Heart right ventricle (tissue), 16 donors: ENCODE measurements around the gene SEZ6. TPM values are rescaled to one million over a fixed set of nuclear protein-coding genes. Genes with fewer than 3 reads are reported as not detected.

ENCODE experiments used
- ATAC-seq, 8 donors: fragments of 200-7000 bp; cut with Tn5 transposase; one replicate each; pipeline ENCODE4 v1.9.1; 2020; ENCODE audit warnings: mild to moderate bottlenecking in 8 of 8, moderate library complexity in 8 of 8, moderate number of reproducible peaks in 1 of 8
- DNase-seq, 2 donors: peaks; one replicate each; pipeline ENCODE4 v3.0.0-alpha.2; 2020
- H3K27ac ChIP-seq, 10 donors: fragments of 200-600 bp; sonication (generic) in 2 of 10; one replicate each; pipeline versions ENCODE4 v1.5.0 to v1.8.0; 2020 to 2022; ENCODE audit warnings: mild to moderate bottlenecking in 3 of 10
- H3K27me3 ChIP-seq, 7 donors: fragments of 200-600 bp; one replicate each; pipeline ENCODE4 v1.8.0; 2021 to 2022; ENCODE audit warnings: mild to moderate bottlenecking in 2 of 7
- H3K36me3 ChIP-seq, 9 donors: fragments of 200-600 bp; sonication (generic) in 1 of 9; one replicate each; pipeline versions ENCODE4 v1.5.0 to v1.8.0; 2020 to 2022; ENCODE audit warnings: mild to moderate bottlenecking in 2 of 9
- H3K4me1 ChIP-seq, 9 donors: fragments of 200-600 bp; sonication (generic) in 1 of 9; one replicate each; pipeline versions ENCODE4 v1.5.0 to v1.8.0; 2020 to 2022; ENCODE audit warnings: mild to moderate bottlenecking in 4 of 9
- H3K4me3 ChIP-seq, 10 donors: fragments of 200-600 bp; sonication (generic) in 2 of 10; one replicate each; pipeline versions ENCODE4 v1.5.0 to v1.8.0; 2020 to 2022; ENCODE audit warnings: mild to moderate bottlenecking in 7 of 10, moderate library complexity in 2 of 10
- H3K9me3 ChIP-seq, 11 donors: fragments of 200-600 bp in 10 of 11; sonication (generic) in 2 of 11; one replicate each; pipeline versions ENCODE4 v1.5.0 to v1.8.0; 2013 to 2022; ENCODE audit warnings: mild to moderate bottlenecking in 2 of 11, control low read depth in 1 of 11, moderate library complexity in 1 of 11
- WGBS, 2 donors: extraction: QIAGEN DNeasy Blood & Tissue Kit; methylation state at CpG; one replicate each; pipeline ENCODE4 v1.1.7; 2013; ENCODE audit warnings: inconsistent platforms in 1 of 2; 5-methylcytosine and 5-hydroxymethylcytosine counted together
- intact Hi-C, 10 donors: fragments of 100-400 bp; cut with DNase I; formaldehyde crosslinking; loops; one replicate each; pipeline versions ENCODE4 v1.11.1 to v1.14.2; 2022
- polyA plus RNA-seq, 2 donors: library from polyadenylated mRNA; stranded (reverse); fragments of 200-250 nt; gene quantifications; one replicate each; pipeline ENCODE4 v1.2.3, GENCODE V29; 2013
- total RNA-seq, 10 donors: library from RNA; stranded (reverse); fragmentation: NEBNext Ultra II Directional in 3 of 10; extraction: Animal tissue kit (Norgen Biotek cat#: 25700) in 3 of 10; gene quantifications; one replicate each; pipeline versions ENCODE4 v1.2.1 to v1.2.4, GENCODE V29; 2021 to 2023
- TF ChIP-seq, protein P1 (sequence below), 9 donors: fragments of 200-600 bp; sonication (generic) in 2 of 9; IDR thresholded peaks; one replicate each; pipeline versions ENCODE4 v1.5.0 to v1.8.0; 2021 to 2022; ENCODE audit warnings: antibody characterized with exemption in 9 of 9, mild to moderate bottlenecking in 5 of 9, moderate library complexity in 1 of 9
- donor health status: Arrhythmogenic right ventricular cardiomyopathy.
- donor health status: ischemic (EF 13 %, LVEDD 7.1; RV severe dilation, severe dysfunction).
- donor health status: healthy with polysubstance abuse.
- donor health status: DM: no; HTN: yes; CAD: no.
- donor health status: DM: no; HTN: no; CAD: no.
- donor health status: ischemic (EF 25% LVEDD 6.9; RV normal size, moderate dysfunction).
- donor health status: ischemic (EF 25% LVEDD 5.7; RV mildly dilated, moderate dysfunction).
- donor health status: healthy.
- donor health status: DM: yes; HTN: yes; CAD: no.
- donor health status: Ischemic cardiomyopathy.
- donor health status: ischemic (EF 35%, LVEDD 5.7; RV mildly dilated, moderate dysfunction).
- donor health status: nonischemic (EF 11% LVEDD 7.7; RV severe dilation, severe dysfunction).
- donor health status: DM: yes; HTN: yes; CAD: no.
- donor health status: PGD.
- donor health status: ischemic (EF 29% LVEDD 5.4; RV normal size, mild dysfunction).
- donor health status: nonischemic (EF 23%, LVEDD 6.1; RV moderate dilation, normal function).

SEZ6 gene
- total and polyA plus RNA-seq, 12 donors, result not detected

DNA sequence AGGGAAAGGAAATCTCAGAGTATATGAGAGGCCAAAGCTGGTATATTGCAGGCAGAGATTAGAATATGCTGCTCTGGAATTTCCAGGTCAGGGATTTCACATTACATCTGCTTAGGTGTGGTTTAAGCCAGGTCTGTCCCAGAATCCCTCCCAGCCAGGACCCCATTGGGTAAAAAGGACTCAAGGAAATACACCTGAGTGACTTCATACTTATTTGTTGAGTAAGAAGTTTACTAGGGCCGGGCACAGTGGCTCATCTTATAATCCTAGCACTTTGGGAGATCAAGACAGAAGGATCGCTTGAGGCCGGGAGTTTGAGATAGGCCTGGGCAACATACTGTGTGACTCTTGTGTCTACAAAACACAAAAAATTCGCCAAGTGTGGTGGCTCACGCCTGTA lies 44.3 kb upstream of the SEZ6 start:
- ATAC-seq (no peak), DNase-seq (no peak)
- H3K27me3 ChIP-seq, result peaks cover 0 to 18% (median 0%) of the 10 kb centered on the region in 7 donors
- no peaks in the 10 kb centered on the region for H3K9me3 ChIP-seq
- H3K4me1 ChIP-seq, result peaks cover 0 to 10% (median 0%) of the 10 kb centered on the region in 9 donors
- no peak overlapping the region for H3K27ac ChIP-seq
- intact Hi-C loops, result no loop called here
- H3K4me3 ChIP-seq, result no peak overlapping the region
- no peaks in the 10 kb centered on the region for H3K36me3 ChIP-seq
- WGBS, 2 donors, result 94 to 96% methylated on average over 5 of the region's 5 CpGs
- TF ChIP-seq, protein P1, sequence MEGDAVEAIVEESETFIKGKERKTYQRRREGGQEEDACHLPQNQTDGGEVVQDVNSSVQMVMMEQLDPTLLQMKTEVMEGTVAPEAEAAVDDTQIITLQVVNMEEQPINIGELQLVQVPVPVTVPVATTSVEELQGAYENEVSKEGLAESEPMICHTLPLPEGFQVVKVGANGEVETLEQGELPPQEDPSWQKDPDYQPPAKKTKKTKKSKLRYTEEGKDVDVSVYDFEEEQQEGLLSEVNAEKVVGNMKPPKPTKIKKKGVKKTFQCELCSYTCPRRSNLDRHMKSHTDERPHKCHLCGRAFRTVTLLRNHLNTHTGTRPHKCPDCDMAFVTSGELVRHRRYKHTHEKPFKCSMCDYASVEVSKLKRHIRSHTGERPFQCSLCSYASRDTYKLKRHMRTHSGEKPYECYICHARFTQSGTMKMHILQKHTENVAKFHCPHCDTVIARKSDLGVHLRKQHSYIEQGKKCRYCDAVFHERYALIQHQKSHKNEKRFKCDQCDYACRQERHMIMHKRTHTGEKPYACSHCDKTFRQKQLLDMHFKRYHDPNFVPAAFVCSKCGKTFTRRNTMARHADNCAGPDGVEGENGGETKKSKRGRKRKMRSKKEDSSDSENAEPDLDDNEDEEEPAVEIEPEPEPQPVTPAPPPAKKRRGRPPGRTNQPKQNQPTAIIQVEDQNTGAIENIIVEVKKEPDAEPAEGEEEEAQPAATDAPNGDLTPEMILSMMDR (IDR thresholded peaks at IDR 0.05), result no peak

- TF ChIP-seq, protein P1 (IDR thresholded peaks at IDR 0.05), result no peak
- WGBS, 2 donors, result 81 to 85% methylated on average over 11 of the region's 11 CpGs
- H3K36me3 ChIP-seq, result no peaks in the 10 kb centered on the region
- H3K27ac ChIP-seq, result no peak overlapping the region
- ATAC-seq (no peak), DNase-seq (no peak)
- H3K27me3 ChIP-seq, result peaks cover 0 to 18% (median 0%) of the 10 kb centered on the region in 7 donors
- no peak overlapping the region for H3K4me3 ChIP-seq
- H3K9me3 ChIP-seq, result no peaks in the 10 kb centered on the region
- intact Hi-C loops, result no loop called here
- H3K4me1 ChIP-seq, result peaks cover 0 to 10% (median 0%) of the 10 kb centered on the region in 9 donors
Measured at GRCh38 chr17:29049541-29050145, 43.8 kb upstream of the SEZ6 start.

- WGBS, 2 donors, result 40 to 45% methylated on average over 10 of the region's 10 CpGs
- intact Hi-C loops, result no loop called here
- TF ChIP-seq, protein P1 (IDR thresholded peaks at IDR 0.05), result no peak
- ATAC-seq (peak in 1 of 8 donors; percentile 44), DNase-seq (no peak)
- Histone ChIP-seq H3K27me3 (peaks cover 0 to 18% (median 0%) of the 10 kb centered on the region in 7 donors), H3K27ac (no peak overlapping the region), H3K4me1 (peaks cover 0 to 15% (median 0%) of the 10 kb centered on the region in 9 donors), H3K36me3 (no peaks in the 10 kb centered on the region), H3K4me3 (no peak overlapping the region), H3K9me3 (no peaks in the 10 kb centered on the region)
Measured at GRCh38 chr17:29048440-29049368, 42.9 kb upstream of the SEZ6 start.

DNA sequence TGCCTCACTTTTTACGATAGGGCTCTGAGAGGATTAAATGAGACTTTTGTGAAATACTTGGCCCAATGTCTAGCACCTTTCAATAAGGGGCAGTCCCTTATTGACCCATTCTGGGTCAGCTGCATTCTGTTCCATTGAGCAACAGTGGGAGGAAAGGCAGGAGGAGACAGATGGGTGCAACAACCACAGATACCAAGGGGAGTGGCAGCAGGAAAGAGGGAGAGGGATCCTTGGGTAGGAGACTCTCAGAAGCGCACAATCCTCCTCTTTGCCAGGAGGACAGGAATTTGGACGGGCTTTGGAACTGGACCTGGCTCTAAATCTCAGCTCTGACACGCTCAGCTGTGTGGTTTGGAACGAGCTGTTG lies 40.6 kb upstream of the SEZ6 start:
- no peaks in the 10 kb centered on the region for H3K9me3 ChIP-seq
- H3K27ac ChIP-seq, result no peak overlapping the region
- no peak overlapping the region for H3K4me3 ChIP-seq
- DNase-seq (no peak), ATAC-seq (no peak)
- TF ChIP-seq, protein P1 (IDR thresholded peaks at IDR 0.05), result no peak
- H3K27me3 ChIP-seq, result peaks cover 0 to 18% (median 0%) of the 10 kb centered on the region in 7 donors
- WGBS, 2 donors, result 82 to 84% methylated on average over 5 of the region's 5 CpGs
- H3K36me3 ChIP-seq, result no peaks in the 10 kb centered on the region
- intact Hi-C loops, result no loop called here
- peaks cover 0 to 35% (median 9%) of the 10 kb centered on the region in 9 donors for H3K4me1 ChIP-seq
